ENCODE results near the gene TMEM61. TPM values are rescaled to one million over a fixed set of nuclear protein-coding genes. Genes with fewer than 3 reads are reported as not detected.

Gene TMEM61
- total RNA-seq, 1 experiment from 2014 or later, result not detected

DNA sequence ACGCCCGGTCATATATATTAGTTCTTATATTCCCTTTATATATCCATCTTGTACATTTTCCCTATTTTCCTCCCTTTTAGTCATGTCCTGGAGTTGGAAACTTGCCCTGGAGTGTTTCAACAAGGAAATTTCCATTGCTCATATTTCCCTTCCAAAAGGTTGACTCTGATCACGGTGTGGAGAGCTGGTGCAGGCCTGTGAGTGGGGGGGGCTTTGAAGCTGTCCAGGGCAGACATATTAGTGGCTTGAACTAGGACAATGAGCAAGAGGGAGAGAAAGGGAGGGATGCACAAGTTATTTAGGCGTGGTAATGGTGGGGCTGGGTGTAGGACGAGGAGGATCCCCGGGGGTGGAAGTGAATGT lies 30.4 kb upstream of the TMEM61 start:
- no peak overlapping the region for H3K4me3 Mint-ChIP-seq (ENCODE audit: unreplicated experiment)

DNA sequence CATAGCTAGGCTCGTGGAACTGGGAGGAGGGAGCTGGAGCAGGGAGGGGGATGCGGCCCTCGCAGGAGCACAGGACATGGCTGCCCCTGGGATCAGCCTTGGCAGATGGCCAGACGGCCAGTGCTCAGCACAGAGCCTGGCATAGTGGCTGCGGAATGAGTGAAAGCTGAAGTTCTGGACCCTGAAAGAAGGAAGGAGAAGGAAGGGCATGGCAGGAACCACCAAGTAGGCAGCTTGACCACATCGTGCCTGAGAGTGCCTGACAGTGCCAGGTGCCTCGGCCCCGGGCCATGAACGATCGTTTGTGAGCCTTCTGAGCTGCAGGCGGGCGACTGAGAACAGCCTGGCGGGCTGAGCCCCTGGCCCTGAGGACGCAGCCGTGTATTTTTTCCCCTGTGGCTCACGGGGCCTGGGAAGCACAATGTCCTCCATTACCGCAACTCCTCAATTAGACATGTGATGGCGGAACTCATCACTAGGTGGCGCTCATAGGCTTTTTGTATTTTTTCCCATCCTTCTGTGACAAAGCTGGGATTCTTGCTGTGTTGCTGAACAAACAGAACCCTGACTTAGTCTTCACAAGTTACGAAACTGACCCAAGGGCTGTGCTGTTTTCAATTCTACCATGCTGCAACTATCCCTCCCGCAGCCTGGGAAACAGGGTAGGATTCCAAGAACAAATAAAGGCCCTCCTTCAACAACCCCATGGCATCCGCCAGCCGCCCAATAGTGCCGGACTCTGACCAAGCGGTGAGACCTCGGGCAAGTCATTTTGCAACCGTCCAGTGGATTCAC lies 29.9 kb upstream of the TMEM61 start:
- TF ChIP-seq, protein P1, sequence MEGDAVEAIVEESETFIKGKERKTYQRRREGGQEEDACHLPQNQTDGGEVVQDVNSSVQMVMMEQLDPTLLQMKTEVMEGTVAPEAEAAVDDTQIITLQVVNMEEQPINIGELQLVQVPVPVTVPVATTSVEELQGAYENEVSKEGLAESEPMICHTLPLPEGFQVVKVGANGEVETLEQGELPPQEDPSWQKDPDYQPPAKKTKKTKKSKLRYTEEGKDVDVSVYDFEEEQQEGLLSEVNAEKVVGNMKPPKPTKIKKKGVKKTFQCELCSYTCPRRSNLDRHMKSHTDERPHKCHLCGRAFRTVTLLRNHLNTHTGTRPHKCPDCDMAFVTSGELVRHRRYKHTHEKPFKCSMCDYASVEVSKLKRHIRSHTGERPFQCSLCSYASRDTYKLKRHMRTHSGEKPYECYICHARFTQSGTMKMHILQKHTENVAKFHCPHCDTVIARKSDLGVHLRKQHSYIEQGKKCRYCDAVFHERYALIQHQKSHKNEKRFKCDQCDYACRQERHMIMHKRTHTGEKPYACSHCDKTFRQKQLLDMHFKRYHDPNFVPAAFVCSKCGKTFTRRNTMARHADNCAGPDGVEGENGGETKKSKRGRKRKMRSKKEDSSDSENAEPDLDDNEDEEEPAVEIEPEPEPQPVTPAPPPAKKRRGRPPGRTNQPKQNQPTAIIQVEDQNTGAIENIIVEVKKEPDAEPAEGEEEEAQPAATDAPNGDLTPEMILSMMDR (IDR thresholded peaks at IDR 0.05; ENCODE audit: insufficient read depth in 1 of 2, low read depth in 1 of 2, low read length in 1 of 2, severe bottlenecking in 1 of 2, unreplicated experiment in 1 of 2), result peak; percentile 44 to 57
- Histone ChIP-seq H3K4me1 (no peaks in the 10 kb centered on the region; the same call in 1 of the 2 replicates), H3K4me3 (ENCODE audit: low read depth, low read length) (no peak overlapping the region), H3K9me3 (no peaks in the 10 kb centered on the region), H3K36me3 (ENCODE audit: control insufficient read depth, insufficient read depth, low read length) (no peaks in the 10 kb centered on the region), H3K27me3 (replicated peaks; ENCODE audit: control insufficient read depth, insufficient read depth, low read length) (no peaks in the 10 kb centered on the region)
- ChIA-PET CTCF (interaction anchor here (0.5 to 2.8 kb wide), 7 partner anchors 23 to 128 kb away, joined by 3 to 37 read pairs (median 5); no protein-coding TSS in a partner anchor), POLR2A (interaction anchor here (0.6 to 1.1 kb wide), 3 partner anchors 11 to 72 kb away, joined by 3 to 4 read pairs (median 3); no protein-coding TSS in a partner anchor)
- Mint-ChIP-seq H3K4me1 (ENCODE audit: low read depth, unreplicated experiment) (peaks cover 18% of the 10 kb centered on the region), H3K36me3 (ENCODE audit: insufficient read depth, unreplicated experiment) (no peaks in the 10 kb centered on the region), H3K9me3 (ENCODE audit: unreplicated experiment) (no peaks in the 10 kb centered on the region), H3K27me3 (ENCODE audit: insufficient read depth, unreplicated experiment) (no peaks in the 10 kb centered on the region), H3K27ac (ENCODE audit: unreplicated experiment) (peak overlapping the region; percentile 66), H3K4me3 (ENCODE audit: unreplicated experiment) (no peak overlapping the region)
- peak; percentile 59 to 74 for DNase-seq
- BruUV-seq (replicated peaks), result no TSS peak
- intact Hi-C loops (cut with micrococcal nuclease; ENCODE audit: unreplicated experiment), result loop anchor here (1.0 kb wide), 2 partner anchors 46 to 72 kb away; no protein-coding TSS in a partner anchor

More for the DNA sequence above, 30.4 kb upstream of the TMEM61 start:
- TF ChIP-seq, protein P1 (IDR thresholded peaks at IDR 0.05; ENCODE audit: insufficient read depth in 1 of 2, low read depth in 1 of 2, low read length in 1 of 2, severe bottlenecking in 1 of 2, unreplicated experiment in 1 of 2), result no peak
- DNase-seq, result no peak
- H3K36me3 ChIP-seq (ENCODE audit: control insufficient read depth, insufficient read depth, low read length), result no peaks in the 10 kb centered on the region
- Mint-ChIP-seq H3K36me3 (ENCODE audit: insufficient read depth, unreplicated experiment) (no peaks in the 10 kb centered on the region), H3K4me1 (ENCODE audit: low read depth, unreplicated experiment) (peaks cover 18% of the 10 kb centered on the region), H3K27me3 (ENCODE audit: insufficient read depth, unreplicated experiment) (no peaks in the 10 kb centered on the region), H3K9me3 (ENCODE audit: unreplicated experiment) (no peaks in the 10 kb centered on the region), H3K27ac (ENCODE audit: unreplicated experiment) (peak overlapping the region; percentile 66)
- intact Hi-C loops (cut with micrococcal nuclease; ENCODE audit: unreplicated experiment), result loop anchor here (1.0 kb wide), 2 partner anchors 46 to 72 kb away; no protein-coding TSS in a partner anchor
- no peak overlapping the region for H3K4me3 ChIP-seq (ENCODE audit: low read depth, low read length)
- no peaks in the 10 kb centered on the region for H3K9me3 ChIP-seq
- ChIA-PET CTCF (interaction anchor here (1.1 to 2.8 kb wide), 4 partner anchors 23 to 72 kb away, joined by 3 to 37 read pairs (median 10); no protein-coding TSS in a partner anchor), POLR2A (interaction anchor here (1.0 to 1.1 kb wide), 2 partner anchors 52 to 72 kb away, joined by 3 to 4 read pairs; no protein-coding TSS in a partner anchor)
- no TSS peak for BruUV-seq (replicated peaks)
- H3K27me3 ChIP-seq (replicated peaks; ENCODE audit: control insufficient read depth, insufficient read depth, low read length), result no peaks in the 10 kb centered on the region
- H3K4me1 ChIP-seq, result no peaks in the 10 kb centered on the region; the same call in 1 of the 2 replicates

DNA sequence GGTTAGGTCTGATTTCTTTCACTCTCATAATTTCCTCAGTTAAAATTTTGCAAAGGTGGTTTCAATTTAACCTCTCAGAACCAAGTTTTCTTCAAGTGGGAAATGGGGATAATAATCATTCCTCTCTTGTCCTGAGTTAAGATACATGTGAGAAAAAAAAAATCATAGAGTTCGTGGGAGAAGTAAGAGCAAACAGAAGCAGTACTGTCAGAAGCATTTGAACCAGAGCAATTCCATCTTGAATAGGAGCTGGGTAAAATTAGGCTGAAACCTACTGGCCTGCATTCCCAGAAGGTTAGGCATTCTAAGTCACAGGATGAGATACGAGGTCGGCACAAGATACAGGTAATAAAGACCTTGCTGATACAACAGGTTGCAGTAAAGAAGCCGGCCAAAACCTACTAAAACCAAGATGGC lies 28.6 kb upstream of the TMEM61 start:
- Histone ChIP-seq H3K36me3 (ENCODE audit: control insufficient read depth, insufficient read depth, low read length) (no peaks in the 10 kb centered on the region), H3K9me3 (no peaks in the 10 kb centered on the region), H3K27me3 (replicated peaks; ENCODE audit: control insufficient read depth, insufficient read depth, low read length) (no peaks in the 10 kb centered on the region), H3K4me3 (ENCODE audit: low read depth, low read length) (no peak overlapping the region), H3K4me1 (no peaks in the 10 kb centered on the region; the same call in 1 of the 2 replicates)
- TF ChIP-seq, protein P1 (IDR thresholded peaks at IDR 0.05; ENCODE audit: insufficient read depth in 1 of 2, low read depth in 1 of 2, low read length in 1 of 2, severe bottlenecking in 1 of 2, unreplicated experiment in 1 of 2), result no peak
- H3K4me1 Mint-ChIP-seq (ENCODE audit: low read depth, unreplicated experiment), result peaks cover 18% of the 10 kb centered on the region
- DNase-seq, result no peak
- H3K36me3 Mint-ChIP-seq (ENCODE audit: insufficient read depth, unreplicated experiment), result no peaks in the 10 kb centered on the region
- BruUV-seq (replicated peaks), result no TSS peak
- no peaks in the 10 kb centered on the region for H3K27me3 Mint-ChIP-seq (ENCODE audit: insufficient read depth, unreplicated experiment)
- intact Hi-C loops (cut with micrococcal nuclease; ENCODE audit: unreplicated experiment), result no loop called here
- H3K27ac Mint-ChIP-seq (ENCODE audit: unreplicated experiment), result no peak overlapping the region
- no peaks in the 10 kb centered on the region for H3K9me3 Mint-ChIP-seq (ENCODE audit: unreplicated experiment)
- CTCF ChIA-PET, result interaction anchor here (1.2 to 2.8 kb wide), 2 partner anchors 39 to 70 kb away, joined by 5 to 37 read pairs; no protein-coding TSS in a partner anchor
- POLR2A ChIA-PET, result no interaction called here
- no peak overlapping the region for H3K4me3 Mint-ChIP-seq (ENCODE audit: unreplicated experiment)
